HTERT RPE-1 (cell line): ENCODE measurements around the gene ZNHIT3.
"Not testable (repeated sequence)": the region's sequence is repeated elsewhere in the genome, so short reads cannot be mapped to it uniquely, and the experiment has no call there.

Source experiments
- in situ Hi-C: fragments of 300-500 bp; cut with MboI; formaldehyde crosslinking; loops from 4 replicates; pipeline ENCODE4 v1.14.3; 2020; ENCODE audit warnings: low sequenced_read_pairs

ZNHIT3 gene

GRCh38 chr17:36486204-36487194, at the start of gene ZNHIT3:
Gene ZNHIT3 (plus strand): TSS chr17:36486681. CDS start chr17:36486700, 19 bp downstream.
- in situ Hi-C loops: no loop called here

GRCh38 chr17:36441792-36442191, 44.7 kb upstream of the ZNHIT3 start:
- in situ Hi-C loops: not testable (repeated sequence)

GRCh38 chr17:36443777-36444176, 42.7 kb upstream of the ZNHIT3 start:
- in situ Hi-C loops: no loop called here

GRCh38 chr17:36449997-36450396, 36.5 kb upstream of the ZNHIT3 start:
- in situ Hi-C loops: not testable (repeated sequence)

GRCh38 chr17:36452888-36453287, 33.6 kb upstream of the ZNHIT3 start:
- in situ Hi-C loops: not testable (repeated sequence)

- in situ Hi-C loops: not testable (repeated sequence)
Observed at GRCh38 chr17:36457701-36458100, 28.8 kb upstream of the ZNHIT3 start.

GRCh38 chr17:36459045-36459444, 27.4 kb upstream of the ZNHIT3 start:
- in situ Hi-C loops: no loop called here

- in situ Hi-C loops: no loop called here
Observed at GRCh38 chr17:36459601-36460000, 26.9 kb upstream of the ZNHIT3 start.

GRCh38 chr17:36460265-36460937, 26.1 kb upstream of the ZNHIT3 start:
- in situ Hi-C loops: no loop called here

GRCh38 chr17:36461330-36462110, 25.0 kb upstream of the ZNHIT3 start:
- in situ Hi-C loops: no loop called here

GRCh38 chr17:36463916-36464764, 22.3 kb upstream of the ZNHIT3 start:
- in situ Hi-C loops: no loop called here

GRCh38 chr17:36464765-36465088, 21.8 kb upstream of the ZNHIT3 start:
- in situ Hi-C loops: no loop called here

GRCh38 chr17:36468903-36469635, 17.4 kb upstream of the ZNHIT3 start:
- in situ Hi-C loops: no loop called here

- in situ Hi-C loops: no loop called here
Observed at GRCh38 chr17:36469733-36470132, 16.7 kb upstream of the ZNHIT3 start.

GRCh38 chr17:36470499-36470898, 16.0 kb upstream of the ZNHIT3 start:
- in situ Hi-C loops: no loop called here

- in situ Hi-C loops: no loop called here
Observed at GRCh38 chr17:36474571-36474970, 11.9 kb upstream of the ZNHIT3 start.

GRCh38 chr17:36475346-36475970, 11.0 kb upstream of the ZNHIT3 start:
- in situ Hi-C loops: no loop called here

GRCh38 chr17:36481829-36482228, 4.7 kb upstream of the ZNHIT3 start:
- in situ Hi-C loops: no loop called here
